Measurements from ENCODE around the gene BEST1.

- TF ChIP-seq, protein P1, sequence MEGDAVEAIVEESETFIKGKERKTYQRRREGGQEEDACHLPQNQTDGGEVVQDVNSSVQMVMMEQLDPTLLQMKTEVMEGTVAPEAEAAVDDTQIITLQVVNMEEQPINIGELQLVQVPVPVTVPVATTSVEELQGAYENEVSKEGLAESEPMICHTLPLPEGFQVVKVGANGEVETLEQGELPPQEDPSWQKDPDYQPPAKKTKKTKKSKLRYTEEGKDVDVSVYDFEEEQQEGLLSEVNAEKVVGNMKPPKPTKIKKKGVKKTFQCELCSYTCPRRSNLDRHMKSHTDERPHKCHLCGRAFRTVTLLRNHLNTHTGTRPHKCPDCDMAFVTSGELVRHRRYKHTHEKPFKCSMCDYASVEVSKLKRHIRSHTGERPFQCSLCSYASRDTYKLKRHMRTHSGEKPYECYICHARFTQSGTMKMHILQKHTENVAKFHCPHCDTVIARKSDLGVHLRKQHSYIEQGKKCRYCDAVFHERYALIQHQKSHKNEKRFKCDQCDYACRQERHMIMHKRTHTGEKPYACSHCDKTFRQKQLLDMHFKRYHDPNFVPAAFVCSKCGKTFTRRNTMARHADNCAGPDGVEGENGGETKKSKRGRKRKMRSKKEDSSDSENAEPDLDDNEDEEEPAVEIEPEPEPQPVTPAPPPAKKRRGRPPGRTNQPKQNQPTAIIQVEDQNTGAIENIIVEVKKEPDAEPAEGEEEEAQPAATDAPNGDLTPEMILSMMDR (IDR thresholded peaks at IDR 0.05): no peak
- TF ChIP-seq FOXK1 (CRISPR knock-in tag; IDR thresholded peaks at IDR 0.05): no peak
- TF ChIP-seq JAZF1 (CRISPR knock-in tag; IDR thresholded peaks at IDR 0.05): no peak
- no peak for TF ChIP-seq ZNF232 (CRISPR knock-in tag; IDR thresholded peaks at IDR 0.05)
- no peak for TF ChIP-seq ZBTB21 (CRISPR knock-in tag; IDR thresholded peaks at IDR 0.05; ENCODE audit: borderline replicate concordance)
- TF ChIP-seq HMGXB4 (CRISPR knock-in tag; IDR thresholded peaks at IDR 0.05): no peak
- TF ChIP-seq ETV6 (CRISPR knock-in tag; IDR thresholded peaks at IDR 0.05): no peak
Observed at GRCh38 chr11:61959678-61960077, 9.5 kb downstream of the BEST1 start.

Data from WTC11 (cell line).